Activated naive CD4-positive, alpha-beta T cell treated with anti-CD3 and anti-CD28 coated beads, Interleukin-2, amount 50 U/mL, for 24 hours (primary cell): ENCODE results near the gene RSRC1.
A peak's percentile ranks its signal among the peaks of the same experiment; 100 is the strongest.

Source experiments
- H3K27ac Mint-ChIP-seq: one replicate; pipeline ENCODE4 v1.8.0; 2021; ENCODE audit warnings: mild to moderate bottlenecking, mixed read lengths
- H3K27me3 Mint-ChIP-seq: one replicate; pipeline ENCODE4 v1.8.0; 2021; ENCODE audit warnings: mixed read lengths
- H3K36me3 Mint-ChIP-seq: one replicate; pipeline ENCODE4 v1.8.0; 2021; ENCODE audit warnings: mixed read lengths
- H3K4me1 Mint-ChIP-seq: one replicate; pipeline ENCODE4 v1.8.0; 2021; ENCODE audit warnings: mixed read lengths
- H3K4me3 Mint-ChIP-seq: one replicate; pipeline ENCODE4 v1.8.0; 2021; ENCODE audit warnings: mild to moderate bottlenecking, mixed read lengths
- H3K9me3 Mint-ChIP-seq: one replicate; pipeline ENCODE4 v1.8.0; 2021; ENCODE audit warnings: mixed read lengths

RSRC1 gene

DNA sequence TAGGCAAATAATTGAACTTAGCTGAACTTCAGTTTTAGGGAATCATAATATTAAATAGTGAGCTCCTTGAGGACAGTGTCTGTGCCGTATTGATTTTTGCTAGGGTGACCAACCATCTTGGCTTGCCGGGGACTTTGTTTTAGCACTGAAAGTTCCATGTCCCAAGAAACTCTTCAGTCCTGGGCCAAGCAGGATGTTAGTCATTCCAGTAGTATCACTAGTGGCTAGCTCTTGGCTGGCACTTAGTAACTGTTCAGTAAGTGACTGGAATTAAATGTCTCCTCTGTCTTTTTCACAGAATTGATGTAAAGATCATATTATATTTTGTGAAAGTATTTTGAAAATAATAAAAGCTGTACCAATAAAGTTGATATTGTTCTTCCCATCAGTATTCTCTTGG is 42.3 kb downstream of the RSRC1 start:
- Mint-ChIP-seq H3K27me3 (no peaks in the 10 kb centered on the region), H3K27ac (no peak overlapping the region), H3K4me1 (peaks cover 21% of the 10 kb centered on the region), H3K9me3 (peaks cover 6% of the 10 kb centered on the region), H3K36me3 (peaks cover 38% of the 10 kb centered on the region), H3K4me3 (no peak overlapping the region)

DNA sequence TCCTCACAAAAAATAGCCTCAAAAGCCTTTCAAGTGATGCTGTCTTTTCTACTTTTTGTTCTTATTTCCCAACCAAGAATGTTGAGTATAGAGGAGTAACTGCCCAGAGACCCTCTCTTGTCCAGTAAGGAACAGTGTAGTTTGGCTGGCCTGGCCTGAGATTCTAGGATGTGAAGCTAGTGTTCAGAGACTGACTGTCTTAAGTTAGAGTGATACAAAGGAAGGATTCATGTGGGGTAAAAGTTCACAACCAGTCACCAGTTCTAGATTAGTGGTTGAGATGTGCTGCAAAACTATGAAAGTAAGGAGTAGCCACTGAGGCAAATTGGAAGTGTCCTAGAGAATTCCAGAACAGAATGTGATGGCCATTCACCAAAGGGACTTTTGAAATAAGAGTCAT is 49.1 kb downstream of the RSRC1 start:
- H3K4me3 Mint-ChIP-seq, result no peak overlapping the region
- no peak overlapping the region for H3K27ac Mint-ChIP-seq
- peaks cover 20% of the 10 kb centered on the region for H3K4me1 Mint-ChIP-seq
- peaks cover 42% of the 10 kb centered on the region for H3K36me3 Mint-ChIP-seq
- H3K9me3 Mint-ChIP-seq, result peaks cover 6% of the 10 kb centered on the region
- H3K27me3 Mint-ChIP-seq, result no peaks in the 10 kb centered on the region

DNA sequence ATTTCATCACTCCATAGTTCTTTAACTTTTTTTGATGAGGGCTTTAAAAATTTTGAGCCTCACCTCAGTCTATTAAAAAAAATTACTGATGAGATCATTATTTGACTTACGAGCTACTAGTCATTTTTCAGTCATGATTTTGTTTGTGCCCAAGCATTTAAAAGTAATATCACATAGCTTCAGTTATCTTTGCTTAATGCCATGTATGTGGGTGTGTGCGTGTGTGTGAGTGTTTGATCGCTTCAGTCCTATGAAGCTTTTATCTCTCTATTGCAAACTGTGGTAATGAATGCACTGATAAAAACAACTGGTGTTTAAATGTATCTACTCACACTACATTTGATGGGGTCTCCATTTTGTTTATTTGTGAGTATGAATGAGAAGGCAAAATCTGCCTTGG is 49.8 kb downstream of the RSRC1 start:
- Mint-ChIP-seq H3K9me3 (peaks cover 5% of the 10 kb centered on the region), H3K36me3 (peaks cover 38% of the 10 kb centered on the region), H3K4me1 (peaks cover 19% of the 10 kb centered on the region), H3K27ac (no peak overlapping the region), H3K27me3 (no peaks in the 10 kb centered on the region), H3K4me3 (no peak overlapping the region)

DNA sequence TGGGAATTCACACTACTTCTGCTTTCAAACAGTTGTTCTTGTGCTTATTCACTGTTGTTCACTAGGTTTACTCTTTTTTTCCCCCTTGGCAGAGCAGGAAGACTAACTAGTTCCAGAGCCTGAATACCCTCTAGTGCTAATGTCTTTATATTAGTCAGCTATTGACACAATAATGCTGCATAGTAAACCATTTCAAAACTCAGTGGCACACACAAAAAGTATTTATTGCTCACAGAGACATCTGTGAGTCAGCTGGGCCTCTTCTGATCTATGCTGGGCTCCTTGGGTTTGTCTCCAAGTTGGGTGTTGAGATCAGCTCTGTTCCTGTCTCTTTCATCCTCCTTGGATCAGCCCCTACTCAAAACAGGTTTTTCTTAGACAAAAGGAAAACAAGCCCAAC is 51.1 kb downstream of the RSRC1 start:
- H3K9me3 Mint-ChIP-seq, result no peaks in the 10 kb centered on the region
- no peak overlapping the region for H3K27ac Mint-ChIP-seq

DNA sequence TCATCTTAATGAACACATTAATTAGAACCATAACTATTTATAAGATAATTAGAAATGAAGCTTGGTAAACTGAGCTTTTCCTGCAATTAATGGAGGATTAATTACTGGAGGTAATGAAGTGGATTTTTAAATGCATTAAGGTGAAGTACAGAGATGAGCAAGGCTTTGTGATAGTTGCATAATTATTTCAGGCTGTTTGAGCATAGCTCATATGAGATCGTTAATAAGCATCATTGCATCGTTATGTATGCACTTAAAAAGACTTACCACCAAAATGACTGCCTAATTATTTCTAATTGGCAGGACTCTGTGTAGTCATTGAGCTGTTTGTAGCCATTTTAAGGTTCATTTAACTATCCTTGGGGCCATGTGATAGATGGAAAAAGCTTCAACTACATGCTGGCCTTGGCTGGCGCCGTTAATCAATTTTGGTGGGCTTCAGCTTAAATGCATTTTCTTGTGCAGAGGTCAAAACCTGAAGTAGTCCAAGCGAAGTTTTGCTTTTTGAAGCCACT is 55.3 kb downstream of the RSRC1 start:
- Mint-ChIP-seq H3K36me3 (peaks cover 44% of the 10 kb centered on the region), H3K27ac (no peak overlapping the region), H3K9me3 (no peaks in the 10 kb centered on the region), H3K4me3 (no peak overlapping the region), H3K27me3 (no peaks in the 10 kb centered on the region), H3K4me1 (peaks cover 17% of the 10 kb centered on the region)

More for the DNA sequence above, 51.1 kb downstream of the RSRC1 start:
- no peak overlapping the region for H3K4me3 Mint-ChIP-seq
- H3K36me3 Mint-ChIP-seq, result peaks cover 37% of the 10 kb centered on the region
- no peaks in the 10 kb centered on the region for H3K27me3 Mint-ChIP-seq
- H3K4me1 Mint-ChIP-seq, result peaks cover 18% of the 10 kb centered on the region

DNA sequence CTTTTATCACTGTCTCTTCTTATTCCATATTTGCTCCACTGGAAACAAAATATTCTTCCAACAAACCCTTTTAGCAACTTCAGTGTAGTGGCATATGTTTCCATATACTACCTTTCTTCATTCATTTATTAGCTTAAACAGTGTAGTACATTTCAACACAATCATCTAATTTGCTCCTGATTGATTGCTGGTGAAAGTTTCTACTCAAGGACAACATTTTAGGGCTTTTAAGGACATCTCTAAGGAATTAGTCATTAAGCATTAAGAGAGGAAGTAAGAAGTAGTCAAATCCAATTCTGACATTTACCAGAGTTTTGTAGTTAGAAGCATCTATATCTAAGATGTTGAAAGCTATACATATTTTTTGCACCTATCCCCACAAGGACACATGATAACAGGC is 55.8 kb downstream of the RSRC1 start:
- no peak overlapping the region for H3K27ac Mint-ChIP-seq
- no peak overlapping the region for H3K4me3 Mint-ChIP-seq
- peaks cover 17% of the 10 kb centered on the region for H3K4me1 Mint-ChIP-seq
- H3K36me3 Mint-ChIP-seq, result peaks cover 44% of the 10 kb centered on the region
- H3K9me3 Mint-ChIP-seq, result no peaks in the 10 kb centered on the region
- H3K27me3 Mint-ChIP-seq, result no peaks in the 10 kb centered on the region

DNA sequence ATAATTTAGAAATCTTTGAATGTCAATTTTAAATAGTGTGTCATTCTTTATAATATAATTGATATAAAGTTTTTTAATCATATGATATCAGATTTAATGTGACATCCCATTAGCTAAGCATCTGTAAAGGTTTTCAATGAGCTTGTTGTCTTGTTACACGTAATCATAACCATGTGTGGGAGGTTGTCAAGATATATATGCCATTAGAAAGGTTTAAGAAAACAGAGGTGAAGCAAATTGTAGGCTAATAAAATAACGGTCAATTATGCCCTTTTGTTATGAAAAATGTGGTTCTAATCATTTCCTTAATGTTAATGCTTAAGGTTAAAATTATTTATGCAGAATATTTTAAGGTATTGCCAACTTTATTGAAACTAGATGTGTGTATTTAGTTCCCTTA is 56.3 kb downstream of the RSRC1 start:
- H3K4me1 Mint-ChIP-seq, result peaks cover 17% of the 10 kb centered on the region
- no peaks in the 10 kb centered on the region for H3K9me3 Mint-ChIP-seq
- H3K27ac Mint-ChIP-seq, result no peak overlapping the region
- peaks cover 45% of the 10 kb centered on the region for H3K36me3 Mint-ChIP-seq
- no peaks in the 10 kb centered on the region for H3K27me3 Mint-ChIP-seq
- H3K4me3 Mint-ChIP-seq, result no peak overlapping the region

DNA sequence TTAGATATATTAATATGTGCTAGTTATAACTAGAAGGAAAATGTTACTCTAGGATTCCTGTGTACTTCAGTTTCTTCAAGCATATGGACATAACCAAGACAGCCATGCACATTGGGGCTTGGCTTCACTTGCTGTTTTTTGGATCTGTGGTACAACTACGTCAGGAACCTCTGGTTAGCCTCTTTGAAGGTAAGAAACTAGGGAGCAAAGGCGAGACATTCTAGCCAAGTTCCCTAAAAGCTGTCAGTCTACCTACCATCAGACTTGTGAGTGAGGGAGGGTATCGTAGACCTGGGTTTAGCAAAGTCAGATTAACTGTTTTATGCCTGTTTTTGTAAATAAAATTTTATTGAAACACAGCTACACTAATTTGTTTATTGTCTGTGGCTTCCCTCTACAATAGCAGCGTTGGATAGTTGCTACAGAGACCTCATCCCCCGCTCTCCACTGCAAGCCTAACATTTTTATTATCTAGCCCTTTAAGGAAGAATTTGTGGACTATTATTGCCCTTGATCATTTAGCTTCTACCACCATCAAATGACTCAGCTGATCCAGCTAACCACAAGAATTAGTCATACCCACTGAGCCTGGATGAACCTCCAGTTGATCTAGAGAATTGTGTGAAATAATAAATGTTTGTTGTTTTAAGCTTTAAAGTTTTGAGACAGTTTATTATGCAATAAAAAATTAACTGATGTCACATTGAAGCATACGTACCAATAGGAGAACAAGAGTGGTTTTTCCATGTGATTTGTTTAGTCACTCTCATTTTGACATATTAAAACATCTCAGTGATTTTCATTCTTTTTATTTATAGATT is 58.1 kb downstream of the RSRC1 start:
- H3K27me3 Mint-ChIP-seq, result no peaks in the 10 kb centered on the region
- peaks cover 12% of the 10 kb centered on the region for H3K4me1 Mint-ChIP-seq
- no peak overlapping the region for H3K27ac Mint-ChIP-seq
- no peaks in the 10 kb centered on the region for H3K9me3 Mint-ChIP-seq
- H3K36me3 Mint-ChIP-seq, result peaks cover 43% of the 10 kb centered on the region
- H3K4me3 Mint-ChIP-seq, result no peak overlapping the region

DNA sequence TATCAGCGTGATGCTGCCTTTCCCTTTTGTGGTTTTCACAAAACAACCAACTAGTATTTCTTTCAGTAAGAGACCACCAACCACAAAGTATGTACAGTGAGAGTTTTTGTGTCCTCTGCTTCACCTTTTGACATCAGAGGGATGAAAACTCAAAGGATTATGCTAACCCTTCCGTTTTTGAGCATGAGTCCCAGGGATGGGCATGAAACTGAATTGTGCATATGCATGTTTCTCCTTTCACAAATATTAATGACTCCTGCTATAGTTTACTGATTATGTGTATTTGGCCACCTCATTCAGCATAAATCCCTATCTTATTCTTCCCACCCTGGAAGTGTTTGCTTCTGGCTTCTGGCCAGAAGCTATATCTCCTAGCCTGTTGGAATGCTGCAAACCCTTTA is 59.2 kb downstream of the RSRC1 start:
- H3K27me3 Mint-ChIP-seq, result no peaks in the 10 kb centered on the region
- no peaks in the 10 kb centered on the region for H3K9me3 Mint-ChIP-seq
- no peak overlapping the region for H3K4me3 Mint-ChIP-seq
- peaks cover 42% of the 10 kb centered on the region for H3K36me3 Mint-ChIP-seq
- H3K27ac Mint-ChIP-seq, result peak overlapping the region; percentile 23
- peaks cover 9% of the 10 kb centered on the region for H3K4me1 Mint-ChIP-seq

DNA sequence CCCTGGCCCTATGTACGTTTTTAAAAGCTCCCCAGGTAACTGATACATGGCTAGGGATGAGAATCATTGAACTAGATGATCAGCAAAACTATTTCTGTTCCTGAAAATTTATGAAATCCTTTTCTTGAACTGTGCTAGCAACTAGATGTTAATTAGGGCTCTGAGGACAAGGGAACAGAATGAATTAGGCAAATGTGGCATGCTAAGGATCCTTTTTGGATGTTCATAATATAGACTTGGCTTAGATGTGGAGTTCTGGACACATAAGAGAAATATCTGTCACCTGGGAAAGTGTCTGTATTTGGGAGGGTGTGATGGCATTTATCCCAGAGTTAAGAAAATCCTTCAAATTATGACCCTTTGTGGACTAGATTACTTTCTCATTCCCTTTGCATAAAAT is 71.2 kb downstream of the RSRC1 start:
- no peaks in the 10 kb centered on the region for H3K27me3 Mint-ChIP-seq
- no peak overlapping the region for H3K27ac Mint-ChIP-seq
- H3K36me3 Mint-ChIP-seq, result peaks cover 12% of the 10 kb centered on the region
- no peak overlapping the region for H3K4me3 Mint-ChIP-seq
- no peaks in the 10 kb centered on the region for H3K9me3 Mint-ChIP-seq
- H3K4me1 Mint-ChIP-seq, result peaks cover 14% of the 10 kb centered on the region

DNA sequence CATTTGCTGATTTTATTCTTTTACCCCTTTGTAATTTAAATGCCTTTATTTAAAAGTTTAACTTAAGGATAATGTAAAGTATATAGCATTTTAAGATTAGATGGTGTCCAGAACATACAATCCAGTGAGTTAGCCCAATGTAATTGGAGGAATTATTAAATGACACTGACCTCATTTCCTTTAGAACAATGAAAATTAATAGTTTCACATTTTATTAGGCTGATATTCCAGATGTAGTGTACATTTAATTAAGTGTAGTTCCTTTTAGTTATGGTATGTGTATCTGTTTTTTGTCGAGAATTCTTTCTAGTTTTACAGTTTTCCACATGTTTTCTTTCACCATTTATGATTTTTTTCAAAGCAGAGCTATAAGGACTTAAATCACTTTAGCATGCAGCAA is 75.8 kb downstream of the RSRC1 start:
- no peak overlapping the region for H3K4me3 Mint-ChIP-seq
- peaks cover 6% of the 10 kb centered on the region for H3K9me3 Mint-ChIP-seq
- H3K27me3 Mint-ChIP-seq, result no peaks in the 10 kb centered on the region
- peaks cover 22% of the 10 kb centered on the region for H3K36me3 Mint-ChIP-seq
- H3K27ac Mint-ChIP-seq, result no peak overlapping the region
- peaks cover 23% of the 10 kb centered on the region for H3K4me1 Mint-ChIP-seq

DNA sequence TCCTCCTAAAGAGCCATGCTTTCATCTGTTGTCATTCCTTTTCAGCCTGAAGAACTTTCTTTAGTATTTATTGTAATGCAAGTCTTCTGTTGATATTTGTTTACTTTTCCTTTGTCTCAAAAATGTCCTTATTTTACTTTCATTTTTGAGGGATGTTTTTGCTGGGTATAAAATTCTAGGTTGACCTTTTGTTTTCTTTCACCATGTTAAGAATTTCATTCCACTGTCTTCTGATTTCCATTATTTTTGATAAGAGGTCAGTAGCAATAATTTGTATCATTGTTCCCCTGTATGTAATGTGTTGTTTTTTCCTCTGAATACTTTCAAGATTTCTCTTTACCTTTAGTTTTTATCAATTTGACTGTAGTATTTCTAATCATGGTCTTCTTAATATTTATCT is 91.1 kb downstream of the RSRC1 start:
- Mint-ChIP-seq H3K36me3 (peaks cover 53% of the 10 kb centered on the region), H3K9me3 (peaks cover 20% of the 10 kb centered on the region), H3K27me3 (no peaks in the 10 kb centered on the region)

DNA sequence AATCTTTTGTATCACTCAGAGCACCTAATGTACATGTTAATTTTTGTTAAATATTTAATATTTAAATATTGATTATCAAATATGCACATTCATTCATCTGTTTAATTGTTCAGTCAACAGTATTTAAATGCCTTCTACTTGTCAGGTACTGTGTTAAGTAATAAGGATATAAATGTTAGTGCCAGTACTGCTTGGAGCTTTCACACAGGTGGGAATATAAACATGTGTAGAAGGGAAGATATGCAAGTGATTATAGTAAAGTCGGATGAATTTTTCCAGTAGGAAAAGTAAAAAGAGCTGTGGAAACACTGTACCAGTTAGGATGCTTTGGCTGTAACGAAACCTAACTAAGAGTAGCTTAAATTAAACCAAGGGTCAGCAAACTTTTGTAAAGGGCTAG is 95.4 kb downstream of the RSRC1 start:
- no peak overlapping the region for H3K27ac Mint-ChIP-seq
- peaks cover 40% of the 10 kb centered on the region for H3K36me3 Mint-ChIP-seq
- peaks cover 5% of the 10 kb centered on the region for H3K4me1 Mint-ChIP-seq
- H3K27me3 Mint-ChIP-seq, result no peaks in the 10 kb centered on the region
- H3K4me3 Mint-ChIP-seq, result no peak overlapping the region
- H3K9me3 Mint-ChIP-seq, result peaks cover 10% of the 10 kb centered on the region

More for the DNA sequence above, 91.1 kb downstream of the RSRC1 start:
- no peak overlapping the region for H3K4me3 Mint-ChIP-seq
- peaks cover 4% of the 10 kb centered on the region for H3K4me1 Mint-ChIP-seq
- no peak overlapping the region for H3K27ac Mint-ChIP-seq

DNA sequence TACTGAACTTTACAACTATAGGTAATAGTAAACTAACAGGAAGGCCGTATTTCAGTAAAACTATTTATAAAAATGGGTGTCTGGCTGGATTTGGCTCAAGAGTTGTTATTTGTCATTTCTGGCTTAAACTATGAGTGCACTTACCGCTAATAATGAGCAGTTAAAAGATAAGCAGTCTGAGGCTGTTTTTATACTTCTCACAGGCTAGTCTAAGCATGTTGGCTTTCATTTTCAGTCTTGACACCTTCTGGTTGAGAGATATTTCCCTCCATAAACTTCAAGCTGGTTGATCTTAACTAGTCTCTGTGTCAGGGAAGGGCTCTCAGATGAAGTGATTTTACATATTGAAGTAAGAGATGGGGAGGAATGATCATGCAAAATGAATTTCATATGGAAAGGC is 96.1 kb downstream of the RSRC1 start:
- H3K27ac Mint-ChIP-seq, result no peak overlapping the region
- H3K9me3 Mint-ChIP-seq, result peaks cover 3% of the 10 kb centered on the region
- no peak overlapping the region for H3K4me3 Mint-ChIP-seq
- no peaks in the 10 kb centered on the region for H3K27me3 Mint-ChIP-seq
- H3K4me1 Mint-ChIP-seq, result peaks cover 5% of the 10 kb centered on the region
- peaks cover 37% of the 10 kb centered on the region for H3K36me3 Mint-ChIP-seq

DNA sequence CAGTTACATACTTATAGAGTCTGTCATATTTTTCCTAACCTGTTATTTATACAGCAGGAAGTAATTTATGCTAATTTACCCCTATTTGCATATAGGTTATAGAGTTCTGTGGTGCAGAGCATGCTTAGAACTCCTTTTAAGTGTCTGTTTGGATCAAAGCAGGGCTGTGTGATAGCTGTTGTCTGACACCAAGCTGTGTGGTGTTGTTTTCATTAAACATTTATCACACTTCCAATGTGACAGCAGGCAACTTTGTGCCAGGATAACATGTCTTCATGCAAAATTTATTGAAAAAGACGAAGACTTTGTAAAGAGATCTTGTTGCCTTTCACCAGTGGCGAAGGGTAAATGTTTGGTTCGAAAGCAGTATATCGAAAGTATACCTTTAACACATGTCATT is 100.2 kb downstream of the RSRC1 start:
- Mint-ChIP-seq H3K4me1 (peaks cover 5% of the 10 kb centered on the region), H3K27ac (no peak overlapping the region), H3K27me3 (no peaks in the 10 kb centered on the region), H3K4me3 (no peak overlapping the region), H3K9me3 (peaks cover 4% of the 10 kb centered on the region), H3K36me3 (peaks cover 29% of the 10 kb centered on the region)

DNA sequence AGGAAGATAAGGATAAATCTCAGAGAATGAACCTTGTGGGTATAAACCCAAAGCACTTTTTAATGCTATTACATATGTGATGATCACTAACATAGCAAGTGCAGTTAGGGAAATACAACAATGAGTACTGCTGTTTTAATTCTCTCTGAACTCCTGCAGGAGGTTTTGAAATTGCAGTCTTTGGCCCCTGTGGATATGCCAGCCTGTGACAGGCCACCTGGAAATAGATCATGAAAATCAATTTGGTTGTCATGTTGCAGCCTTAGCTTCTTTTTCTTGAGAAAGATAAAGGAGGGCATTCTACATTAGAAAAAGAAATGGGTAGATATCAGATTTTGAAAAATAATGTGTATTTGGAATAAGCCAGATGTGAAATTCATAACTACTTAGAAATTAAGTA is 103.6 kb downstream of the RSRC1 start:
- H3K4me3 Mint-ChIP-seq, result no peak overlapping the region
- no peak overlapping the region for H3K27ac Mint-ChIP-seq
- H3K4me1 Mint-ChIP-seq, result peaks cover 7% of the 10 kb centered on the region
- H3K9me3 Mint-ChIP-seq, result peaks cover 10% of the 10 kb centered on the region
- H3K36me3 Mint-ChIP-seq, result peaks cover 29% of the 10 kb centered on the region
- H3K27me3 Mint-ChIP-seq, result no peaks in the 10 kb centered on the region

DNA sequence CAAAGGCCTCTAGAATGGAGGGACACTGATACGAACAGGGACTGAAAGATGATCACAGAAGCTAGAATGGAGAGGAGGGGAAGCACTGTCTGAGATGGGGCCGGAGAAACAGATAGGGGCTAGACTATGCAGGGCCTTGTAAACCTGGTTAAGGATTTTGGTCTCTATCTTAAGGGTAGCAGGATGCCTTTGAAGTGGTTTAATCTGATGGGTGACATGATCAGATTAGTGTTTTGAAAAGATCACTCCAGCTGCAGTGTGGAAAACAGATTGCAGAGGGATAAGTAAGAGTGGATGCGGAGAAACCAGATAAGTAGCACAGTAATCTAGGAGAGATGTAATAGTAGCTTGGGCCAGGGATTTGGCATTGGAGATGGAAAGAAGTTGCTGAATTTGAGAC is 108.1 kb downstream of the RSRC1 start:
- no peaks in the 10 kb centered on the region for H3K27me3 Mint-ChIP-seq
- H3K27ac Mint-ChIP-seq, result no peak overlapping the region
- H3K4me3 Mint-ChIP-seq, result no peak overlapping the region
- peaks cover 23% of the 10 kb centered on the region for H3K36me3 Mint-ChIP-seq
- H3K4me1 Mint-ChIP-seq, result peaks cover 7% of the 10 kb centered on the region
- H3K9me3 Mint-ChIP-seq, result peaks cover 10% of the 10 kb centered on the region
